Epithelial cell of prostate (primary cell): ENCODE data around the gene CTSO.
A peak's percentile ranks its signal among the peaks of the same experiment; 100 is the strongest.

ENCODE experiments used
- DNase-seq: peaks from one replicate; pipeline ENCODE4 v3.0.0-alpha.2; 2011; ENCODE audit warnings: low read depth, low spot score
- H3K27ac ChIP-seq: fragments of 450-650 bp; 2 replicates; pipeline ENCODE4 v1.5.1; 2017; ENCODE audit warnings: mild to moderate bottlenecking

The CTSO gene

GRCh38 chr4:155953151-155954117, at the start of gene CTSO:
TSS of gene CTSO (minus strand) at chr4:155953866. CDS start at chr4:155953847, 19 bp downstream.
- no peak for DNase-seq
- peak within 1 kb of the TSS; percentile 88 for H3K27ac ChIP-seq

- DNase-seq, result no peak
- no peak overlapping the region for H3K27ac ChIP-seq
These were observed 46.8 kb upstream of the CTSO start for GRCh38 chr4:156000491-156000890.

GRCh38 chr4:155999725-156000124, 46.1 kb upstream of the CTSO start:
- DNase-seq, result no peak
- no peak overlapping the region for H3K27ac ChIP-seq

- DNase-seq, result no peak
- H3K27ac ChIP-seq, result no peak overlapping the region
These were observed 41.4 kb upstream of the CTSO start for GRCh38 chr4:155995069-155995468.

- no peak for DNase-seq
These were observed 30.6 kb upstream of the CTSO start for GRCh38 chr4:155984106-155984797.

GRCh38 chr4:155982736-155983385, 29.2 kb upstream of the CTSO start:
- H3K27ac ChIP-seq, result no peak overlapping the region
- DNase-seq, result no peak

More at GRCh38 chr4:155984106-155984797, 30.6 kb upstream of the CTSO start:
- no peak overlapping the region for H3K27ac ChIP-seq

GRCh38 chr4:155978810-155979209, 25.1 kb upstream of the CTSO start:
- H3K27ac ChIP-seq, result no peak overlapping the region
- DNase-seq, result no peak

GRCh38 chr4:155975511-155975910, 21.8 kb upstream of the CTSO start:
- no peak overlapping the region for H3K27ac ChIP-seq
- no peak for DNase-seq

GRCh38 chr4:155974996-155975395, 21.3 kb upstream of the CTSO start:
- DNase-seq, result no peak
- no peak overlapping the region for H3K27ac ChIP-seq

GRCh38 chr4:155974476-155974749, 20.7 kb upstream of the CTSO start:
- no peak overlapping the region for H3K27ac ChIP-seq
- no peak for DNase-seq

GRCh38 chr4:155973639-155974475, 20.2 kb upstream of the CTSO start:
- no peak for DNase-seq
- no peak overlapping the region for H3K27ac ChIP-seq

- no peak for DNase-seq
- H3K27ac ChIP-seq, result no peak overlapping the region
These were observed 18.4 kb upstream of the CTSO start for GRCh38 chr4:155972098-155972497.

- no peak overlapping the region for H3K27ac ChIP-seq
- no peak for DNase-seq
These were observed 13.2 kb upstream of the CTSO start for GRCh38 chr4:155966731-155967395.

GRCh38 chr4:155966171-155966570, 12.5 kb upstream of the CTSO start:
- no peak overlapping the region for H3K27ac ChIP-seq
- DNase-seq, result no peak

- DNase-seq, result no peak
- no peak overlapping the region for H3K27ac ChIP-seq
These were observed 10.6 kb upstream of the CTSO start for GRCh38 chr4:155964016-155964891.

GRCh38 chr4:155962767-155963166, 9.1 kb upstream of the CTSO start:
- no peak overlapping the region for H3K27ac ChIP-seq
- DNase-seq, result no peak

- no peak overlapping the region for H3K27ac ChIP-seq
- DNase-seq, result no peak
These were observed 7.9 kb upstream of the CTSO start for GRCh38 chr4:155961575-155961974.

- no peak for DNase-seq
- H3K27ac ChIP-seq, result no peak overlapping the region
These were observed 6.9 kb upstream of the CTSO start for GRCh38 chr4:155960522-155960921.

GRCh38 chr4:155959417-155959816, 5.8 kb upstream of the CTSO start:
- DNase-seq, result no peak
- no peak overlapping the region for H3K27ac ChIP-seq
